ENCODE results near the gene MLANA.

- TF ChIP-seq, protein P1, sequence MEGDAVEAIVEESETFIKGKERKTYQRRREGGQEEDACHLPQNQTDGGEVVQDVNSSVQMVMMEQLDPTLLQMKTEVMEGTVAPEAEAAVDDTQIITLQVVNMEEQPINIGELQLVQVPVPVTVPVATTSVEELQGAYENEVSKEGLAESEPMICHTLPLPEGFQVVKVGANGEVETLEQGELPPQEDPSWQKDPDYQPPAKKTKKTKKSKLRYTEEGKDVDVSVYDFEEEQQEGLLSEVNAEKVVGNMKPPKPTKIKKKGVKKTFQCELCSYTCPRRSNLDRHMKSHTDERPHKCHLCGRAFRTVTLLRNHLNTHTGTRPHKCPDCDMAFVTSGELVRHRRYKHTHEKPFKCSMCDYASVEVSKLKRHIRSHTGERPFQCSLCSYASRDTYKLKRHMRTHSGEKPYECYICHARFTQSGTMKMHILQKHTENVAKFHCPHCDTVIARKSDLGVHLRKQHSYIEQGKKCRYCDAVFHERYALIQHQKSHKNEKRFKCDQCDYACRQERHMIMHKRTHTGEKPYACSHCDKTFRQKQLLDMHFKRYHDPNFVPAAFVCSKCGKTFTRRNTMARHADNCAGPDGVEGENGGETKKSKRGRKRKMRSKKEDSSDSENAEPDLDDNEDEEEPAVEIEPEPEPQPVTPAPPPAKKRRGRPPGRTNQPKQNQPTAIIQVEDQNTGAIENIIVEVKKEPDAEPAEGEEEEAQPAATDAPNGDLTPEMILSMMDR (IDR thresholded peaks at IDR 0.05), result no peak
- TF ChIP-seq EZH2 (IDR thresholded peaks at IDR 0.05), result no peak
Measured at GRCh38 chr9:5876026-5876425, 14.7 kb upstream of the MLANA start.

Data from neural progenitor cell (in vitro differentiated cells).